ENCODE results near the gene SERTAD4. TPM values are rescaled to one million over a fixed set of nuclear protein-coding genes. Genes with fewer than 3 reads are reported as not detected.

SERTAD4 gene
- 0.91 and 1.3 TPM in 2 replicates for total RNA-seq

GRCh38 chr1:210232511-210233215 lies at the start of gene SERTAD4:
Gene SERTAD4, plus strand, starts transcription at chr1:210232796. Its CDS starts 5,165 bp downstream, at chr1:210237961.

Other genes with a start within 250 kb of the SERTAD4 start
- 0.24 and 3.1 TPM in 2 replicates for gene HHAT, start 96.1 kb downstream of the SERTAD4 start, total RNA-seq

Measured in epithelial cell of alveolus of lung (primary cell).